ENCODE data around the gene ANKRD13A. TPM values are rescaled to one million over a fixed set of nuclear protein-coding genes. Genes with fewer than 3 reads are reported as not detected.
A peak's percentile ranks its signal among the peaks of the same experiment; 100 is the strongest.

Gene ANKRD13A
- 34.8 to 37.6 TPM (median 37.6 TPM) in 3 replicates for total RNA-seq
- long read RNA-seq, full-length matches to known transcripts = 48 of 91 reads
- long read RNA-seq, partial matches to known transcripts = 3 of 91 reads
- long read RNA-seq, other reads (novel, unspliced or antisense) = 40 of 91 reads

- Mint-ChIP-seq H3K9me3 (ENCODE audit: low read depth) (no peaks in the 10 kb centered on the region), H3K36me3 (ENCODE audit: low read depth) (peaks cover 3% of the 10 kb centered on the region), H3K27ac (ENCODE audit: unreplicated experiment) (peak within 1 kb of the TSS; percentile 97), H3K27me3 (ENCODE audit: low read depth) (no peaks in the 10 kb centered on the region), H3K4me1 (ENCODE audit: low read depth) (peaks cover 55% of the 10 kb centered on the region), H3K4me3 (ENCODE audit: unreplicated experiment) (peak within 1 kb of the TSS; percentile 97)
- TF ChIP-seq, protein P1, sequence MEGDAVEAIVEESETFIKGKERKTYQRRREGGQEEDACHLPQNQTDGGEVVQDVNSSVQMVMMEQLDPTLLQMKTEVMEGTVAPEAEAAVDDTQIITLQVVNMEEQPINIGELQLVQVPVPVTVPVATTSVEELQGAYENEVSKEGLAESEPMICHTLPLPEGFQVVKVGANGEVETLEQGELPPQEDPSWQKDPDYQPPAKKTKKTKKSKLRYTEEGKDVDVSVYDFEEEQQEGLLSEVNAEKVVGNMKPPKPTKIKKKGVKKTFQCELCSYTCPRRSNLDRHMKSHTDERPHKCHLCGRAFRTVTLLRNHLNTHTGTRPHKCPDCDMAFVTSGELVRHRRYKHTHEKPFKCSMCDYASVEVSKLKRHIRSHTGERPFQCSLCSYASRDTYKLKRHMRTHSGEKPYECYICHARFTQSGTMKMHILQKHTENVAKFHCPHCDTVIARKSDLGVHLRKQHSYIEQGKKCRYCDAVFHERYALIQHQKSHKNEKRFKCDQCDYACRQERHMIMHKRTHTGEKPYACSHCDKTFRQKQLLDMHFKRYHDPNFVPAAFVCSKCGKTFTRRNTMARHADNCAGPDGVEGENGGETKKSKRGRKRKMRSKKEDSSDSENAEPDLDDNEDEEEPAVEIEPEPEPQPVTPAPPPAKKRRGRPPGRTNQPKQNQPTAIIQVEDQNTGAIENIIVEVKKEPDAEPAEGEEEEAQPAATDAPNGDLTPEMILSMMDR (IDR thresholded peaks at IDR 0.05) = no peak
- DNase-seq (ENCODE audit: low spot score) = peak; percentile 94
Observed at GRCh38 chr12:109998904-109999648, at the start of gene ANKRD13A. TSS of gene ANKRD13A (plus strand) at chr12:109999430. CDS start at chr12:109999689, 259 bp downstream.

GRCh38 chr12:109950625-109951024 lies 48.6 kb upstream of the ANKRD13A start:
- no peak for DNase-seq (ENCODE audit: low spot score)
- Mint-ChIP-seq H3K27ac (ENCODE audit: unreplicated experiment) (peak overlapping the region; percentile 96), H3K4me1 (ENCODE audit: low read depth) (peaks cover 76% of the 10 kb centered on the region), H3K9me3 (ENCODE audit: low read depth) (no peaks in the 10 kb centered on the region), H3K36me3 (ENCODE audit: low read depth) (peaks cover 26% of the 10 kb centered on the region), H3K4me3 (ENCODE audit: unreplicated experiment) (no peak overlapping the region), H3K27me3 (ENCODE audit: low read depth) (no peaks in the 10 kb centered on the region)
- TF ChIP-seq, protein P1 (IDR thresholded peaks at IDR 0.05) = no peak

GRCh38 chr12:109951136-109951535 lies 48.1 kb upstream of the ANKRD13A start:
- Mint-ChIP-seq H3K9me3 (ENCODE audit: low read depth) (no peaks in the 10 kb centered on the region), H3K27ac (ENCODE audit: unreplicated experiment) (peak overlapping the region; percentile 96), H3K4me3 (ENCODE audit: unreplicated experiment) (no peak overlapping the region), H3K36me3 (ENCODE audit: low read depth) (peaks cover 26% of the 10 kb centered on the region), H3K27me3 (ENCODE audit: low read depth) (no peaks in the 10 kb centered on the region), H3K4me1 (ENCODE audit: low read depth) (peaks cover 73% of the 10 kb centered on the region)
- no peak for DNase-seq (ENCODE audit: low spot score)
- TF ChIP-seq, protein P1 (IDR thresholded peaks at IDR 0.05) = no peak

- TF ChIP-seq, protein P1 (IDR thresholded peaks at IDR 0.05) = no peak
- peak overlapping the region; percentile 96 for H3K27ac Mint-ChIP-seq (ENCODE audit: unreplicated experiment)
- peaks cover 23% of the 10 kb centered on the region for H3K36me3 Mint-ChIP-seq (ENCODE audit: low read depth)
- DNase-seq (ENCODE audit: low spot score) = no peak
- H3K4me3 Mint-ChIP-seq (ENCODE audit: unreplicated experiment) = peak overlapping the region; percentile 47
- no peaks in the 10 kb centered on the region for H3K27me3 Mint-ChIP-seq (ENCODE audit: low read depth)
- no peaks in the 10 kb centered on the region for H3K9me3 Mint-ChIP-seq (ENCODE audit: low read depth)
- H3K4me1 Mint-ChIP-seq (ENCODE audit: low read depth) = peaks cover 67% of the 10 kb centered on the region
Observed at GRCh38 chr12:109951751-109952150, 47.5 kb upstream of the ANKRD13A start.

DNA sequence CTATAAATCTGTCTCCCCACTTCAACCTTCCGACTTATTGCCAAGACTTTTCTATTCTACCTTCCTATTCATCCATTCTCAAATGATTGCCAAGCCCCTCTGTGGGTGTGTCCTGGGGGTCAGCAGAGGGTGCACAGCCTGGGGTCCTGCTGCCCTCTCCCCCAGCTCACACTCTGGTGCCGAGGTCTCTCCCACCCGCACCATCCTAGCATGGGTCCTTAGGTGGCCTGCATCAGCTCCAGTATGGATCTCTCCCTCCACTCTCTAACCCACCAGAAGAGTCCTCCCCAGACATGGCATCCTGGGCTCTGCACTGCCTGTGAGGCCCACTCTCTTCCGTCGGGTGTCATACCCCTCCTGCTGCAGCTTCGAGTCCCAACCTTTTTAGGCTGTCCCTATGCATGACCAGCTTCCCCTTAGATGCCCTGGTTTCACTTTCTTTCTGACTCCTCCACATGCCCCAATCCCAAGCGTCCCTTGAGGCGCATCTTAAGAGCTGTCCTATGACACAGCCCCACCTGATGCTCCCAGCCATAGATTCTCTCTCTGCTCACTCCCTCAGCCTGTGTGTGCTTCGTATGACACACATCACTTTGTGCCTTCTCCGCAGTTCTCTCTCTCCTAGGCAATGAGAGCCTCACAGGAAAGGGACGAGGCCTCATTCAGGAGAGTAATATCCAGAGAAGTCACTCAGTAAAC lies 46.9 kb upstream of the ANKRD13A start:
- TF ChIP-seq, protein P1 (IDR thresholded peaks at IDR 0.05) = no peak
- Mint-ChIP-seq H3K36me3 (ENCODE audit: low read depth) (peaks cover 19% of the 10 kb centered on the region), H3K27ac (ENCODE audit: unreplicated experiment) (peak overlapping the region; percentile 96), H3K27me3 (ENCODE audit: low read depth) (no peaks in the 10 kb centered on the region), H3K4me1 (ENCODE audit: low read depth) (peaks cover 61% of the 10 kb centered on the region), H3K9me3 (ENCODE audit: low read depth) (no peaks in the 10 kb centered on the region), H3K4me3 (ENCODE audit: unreplicated experiment) (no peak overlapping the region)
- DNase-seq (ENCODE audit: low spot score) = no peak
